IgD-negative memory B cell (primary cell): ENCODE measurements around the gene P3H2. TPM values are rescaled to one million over a fixed set of nuclear protein-coding genes. Genes with fewer than 3 reads are reported as not detected.

Experiments
- H3K27ac Mint-ChIP-seq, 3 donors: one replicate each; pipeline ENCODE4 v1.8.0; 2020 to 2022; ENCODE audit warnings: mild to moderate bottlenecking in 3 of 3, mixed read lengths in 3 of 3, moderate library complexity in 1 of 3
- H3K27me3 Mint-ChIP-seq: one replicate; pipeline ENCODE4 v1.8.0; 2021; ENCODE audit warnings: mixed read lengths
- H3K36me3 Mint-ChIP-seq: one replicate; pipeline ENCODE4 v1.8.0; 2020; ENCODE audit warnings: mild to moderate bottlenecking, mixed read lengths
- H3K4me1 Mint-ChIP-seq, 3 donors: one replicate each; pipeline ENCODE4 v1.8.0; 2020 to 2022; ENCODE audit warnings: mixed read lengths in 3 of 3, mild to moderate bottlenecking in 1 of 3
- H3K4me3 Mint-ChIP-seq, 4 donors: one replicate each; pipeline ENCODE4 v1.8.0; 2020 to 2022; ENCODE audit warnings: mild to moderate bottlenecking in 4 of 4, mixed read lengths in 4 of 4, moderate library complexity in 3 of 4
- H3K9me3 Mint-ChIP-seq, 3 donors: one replicate each; pipeline ENCODE4 v1.8.0; 2020 to 2021; ENCODE audit warnings: mixed read lengths in 3 of 3, mild to moderate bottlenecking in 1 of 3
- polyA plus RNA-seq: library from polyadenylated mRNA; unstranded; fragments of 300-500 nt; fragmentation: Illumina TruSeq; gene quantifications from one replicate; pipeline ENCODE4 v1.2.3, GENCODE V29; 2021

P3H2 gene
- polyA plus RNA-seq, 1 donor from 2014 or later, result not detected

DNA sequence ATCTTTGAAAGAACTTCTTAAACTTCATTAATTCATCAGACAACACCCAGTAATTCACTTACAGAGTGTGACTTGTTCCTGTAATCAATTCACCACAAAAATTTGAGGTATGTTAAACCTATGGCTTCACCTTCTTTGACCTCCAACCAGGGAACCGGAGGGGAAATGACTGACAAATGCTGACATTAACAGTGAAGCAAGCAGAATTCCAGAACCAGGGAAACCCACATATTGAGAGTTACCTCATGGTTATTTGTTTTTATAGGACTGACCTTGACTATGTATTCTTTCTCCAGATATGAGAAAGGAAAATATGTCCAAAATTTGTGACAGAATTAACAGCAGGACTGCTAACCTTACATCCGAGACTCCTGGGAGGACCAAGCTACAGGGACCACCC is 2.7 kb downstream of the P3H2 start:
- peaks cover 35% of the 10 kb centered on the region for H3K27me3 Mint-ChIP-seq
- peaks cover 3 to 8% (median 8%) of the 10 kb centered on the region in 3 donors for H3K4me1 Mint-ChIP-seq
- H3K36me3 Mint-ChIP-seq, result no peaks in the 10 kb centered on the region
- peaks cover 2 to 5% (median 3%) of the 10 kb centered on the region in 3 donors for H3K9me3 Mint-ChIP-seq
- no peak overlapping the region for H3K27ac Mint-ChIP-seq
- no peak overlapping the region for H3K4me3 Mint-ChIP-seq

DNA sequence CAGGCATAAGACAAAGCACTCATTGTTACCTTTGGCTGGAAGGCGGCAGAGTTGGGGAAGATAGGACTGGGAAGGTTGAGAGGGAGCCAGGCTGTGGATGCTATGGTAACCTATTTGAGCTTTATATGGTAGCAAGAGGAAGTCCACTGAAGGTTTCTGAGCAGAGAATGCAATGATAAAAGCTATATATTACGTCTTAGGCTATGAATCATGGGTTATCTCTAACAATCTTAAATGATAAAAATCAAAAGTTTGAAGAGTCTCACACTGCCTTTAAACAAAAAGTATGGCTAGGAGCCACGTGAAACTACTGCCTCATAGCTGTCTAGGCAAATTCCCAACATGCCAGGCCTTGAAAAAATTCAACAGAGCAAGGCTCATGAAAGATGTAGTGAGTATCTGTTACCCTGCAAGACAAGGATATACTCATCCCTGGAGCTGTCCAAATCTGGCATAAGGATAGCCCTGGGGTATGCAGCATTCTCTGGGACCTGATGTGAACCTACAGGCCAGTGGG is 4.1 kb downstream of the P3H2 start:
- Mint-ChIP-seq H3K27ac (no peak overlapping the region), H3K4me1 (peaks cover 3 to 8% (median 8%) of the 10 kb centered on the region in 3 donors), H3K4me3 (no peak overlapping the region), H3K36me3 (no peaks in the 10 kb centered on the region), H3K27me3 (peaks cover 27% of the 10 kb centered on the region), H3K9me3 (peaks cover 2 to 5% (median 3%) of the 10 kb centered on the region in 3 donors)

DNA sequence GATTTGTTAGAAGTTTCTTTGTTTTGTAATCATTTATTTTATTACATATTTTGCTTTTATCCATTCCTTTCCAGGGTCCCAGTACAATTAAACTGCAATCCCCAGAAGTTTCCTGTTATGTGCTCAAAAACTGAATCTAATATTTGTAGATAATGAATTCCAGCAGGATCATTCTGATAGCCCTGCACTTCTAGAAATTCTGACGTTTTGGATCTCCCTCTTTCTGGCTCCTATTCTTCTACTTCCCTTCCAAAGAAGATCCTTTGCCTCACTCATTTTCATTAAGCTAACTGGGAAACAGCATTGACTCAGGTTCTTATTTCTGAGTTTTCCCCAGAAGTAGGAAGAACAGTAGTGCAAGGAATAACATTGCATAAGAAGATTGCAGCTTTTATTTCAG is 9.9 kb downstream of the P3H2 start:
- no peaks in the 10 kb centered on the region for H3K36me3 Mint-ChIP-seq
- no peaks in the 10 kb centered on the region for H3K4me1 Mint-ChIP-seq
- H3K4me3 Mint-ChIP-seq, result no peak overlapping the region
- peaks cover 0 to 3% (median 0%) of the 10 kb centered on the region in 3 donors for H3K9me3 Mint-ChIP-seq
- no peaks in the 10 kb centered on the region for H3K27me3 Mint-ChIP-seq
- no peak overlapping the region for H3K27ac Mint-ChIP-seq

DNA sequence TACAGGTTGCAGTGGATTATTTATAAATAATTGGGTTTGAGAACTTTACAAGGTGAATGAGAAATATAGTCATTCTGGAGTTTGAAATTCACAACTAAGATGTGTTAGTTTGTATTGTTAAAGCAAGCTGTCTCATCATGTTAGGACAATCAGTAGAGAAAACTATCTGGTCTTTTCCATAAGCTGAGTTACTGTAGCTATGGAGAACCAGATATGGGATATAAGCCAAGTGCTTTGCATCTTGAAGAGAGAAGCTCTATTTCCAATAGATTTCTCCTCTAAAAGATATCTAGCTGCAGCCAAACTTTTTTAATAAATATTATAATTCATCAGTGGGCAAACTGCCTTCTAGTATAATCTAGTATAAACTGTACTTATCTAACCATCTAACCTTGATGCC is 11.3 kb downstream of the P3H2 start:
- no peaks in the 10 kb centered on the region for H3K36me3 Mint-ChIP-seq
- H3K27ac Mint-ChIP-seq, result no peak overlapping the region
- peaks cover 0 to 3% (median 0%) of the 10 kb centered on the region in 3 donors for H3K9me3 Mint-ChIP-seq
- no peaks in the 10 kb centered on the region for H3K27me3 Mint-ChIP-seq
- no peaks in the 10 kb centered on the region for H3K4me1 Mint-ChIP-seq
- no peak overlapping the region for H3K4me3 Mint-ChIP-seq

DNA sequence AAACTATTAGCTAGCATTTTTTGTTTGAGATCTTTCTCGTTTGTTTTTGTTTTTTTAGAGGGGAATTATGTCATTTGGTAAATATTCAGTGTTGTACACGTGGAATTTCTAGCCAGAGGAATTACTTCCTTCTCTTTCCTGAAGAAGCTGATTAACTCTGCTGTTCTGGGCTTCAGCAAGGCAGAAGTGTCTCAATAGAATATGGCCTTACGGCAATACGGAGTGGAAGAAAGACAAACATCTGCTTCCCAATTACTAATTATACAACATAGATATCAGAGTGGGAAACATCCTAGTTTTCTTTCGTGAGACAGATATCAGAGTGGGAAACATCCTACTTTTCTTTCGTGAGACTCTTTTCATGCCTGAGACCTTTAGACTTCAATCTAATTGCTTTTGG is 11.9 kb downstream of the P3H2 start:
- Mint-ChIP-seq H3K27ac (no peak overlapping the region), H3K36me3 (no peaks in the 10 kb centered on the region), H3K4me3 (no peak overlapping the region), H3K27me3 (no peaks in the 10 kb centered on the region), H3K4me1 (no peaks in the 10 kb centered on the region), H3K9me3 (peaks cover 0 to 3% (median 0%) of the 10 kb centered on the region in 3 donors)

DNA sequence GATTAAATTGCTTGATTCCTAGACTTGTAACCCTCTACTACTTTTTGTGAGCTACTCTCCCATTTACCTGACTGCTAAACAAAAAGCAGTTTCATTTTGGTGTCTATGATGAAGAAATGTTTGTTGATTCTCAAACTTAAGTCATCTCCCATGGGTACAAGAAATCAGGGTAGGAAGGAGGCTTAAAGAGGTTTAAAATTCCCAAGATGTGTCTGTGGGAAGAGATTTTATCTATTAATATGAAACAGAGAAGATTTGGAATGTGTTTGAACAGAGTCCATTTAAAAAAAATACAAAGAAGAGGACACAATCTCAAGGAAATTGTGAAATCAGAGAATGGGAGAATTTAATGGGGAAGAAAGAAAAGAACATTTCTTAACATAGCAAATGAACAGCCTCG is 14.8 kb downstream of the P3H2 start:
- Mint-ChIP-seq H3K27me3 (no peaks in the 10 kb centered on the region), H3K27ac (no peak overlapping the region), H3K4me1 (peaks cover 0 to 4% (median 3%) of the 10 kb centered on the region in 3 donors), H3K36me3 (no peaks in the 10 kb centered on the region), H3K4me3 (no peak overlapping the region), H3K9me3 (no peaks in the 10 kb centered on the region)

DNA sequence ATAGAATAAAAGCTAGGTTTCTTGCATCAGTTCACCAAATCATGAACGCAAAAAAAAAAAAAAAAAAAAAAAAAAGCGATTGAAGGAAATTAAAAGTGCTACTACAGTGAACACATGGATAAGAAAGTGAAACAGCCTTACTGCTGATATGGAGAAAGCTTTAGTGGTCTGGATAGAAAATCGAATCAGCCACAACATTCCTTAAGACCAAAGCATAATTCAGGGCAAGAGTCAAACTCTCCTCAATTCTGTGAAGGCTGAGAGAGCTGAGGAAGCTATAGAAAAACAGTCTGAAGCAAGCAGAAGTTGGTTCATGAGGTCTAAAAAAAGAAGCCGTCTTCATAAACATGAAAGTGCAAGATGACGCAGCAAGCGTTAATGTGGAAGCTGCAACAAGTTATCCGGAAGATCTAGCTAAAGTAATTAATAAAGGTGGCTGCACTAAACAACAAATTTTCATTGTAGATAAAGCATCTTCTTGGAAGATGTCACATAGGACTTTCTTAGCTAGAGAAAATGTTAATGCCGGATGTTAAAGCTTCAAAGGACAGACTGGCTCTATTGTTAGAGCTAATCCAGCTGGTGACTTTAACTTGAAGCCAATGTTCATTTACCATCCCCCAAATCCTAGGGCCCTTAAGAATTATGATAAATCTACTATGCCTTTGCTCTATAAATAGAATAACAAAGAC is 19.2 kb downstream of the P3H2 start:
- H3K27me3 Mint-ChIP-seq, result no peaks in the 10 kb centered on the region
- H3K4me3 Mint-ChIP-seq, result peak overlapping the region in 1 of 4 donors; percentile 47
- no peaks in the 10 kb centered on the region for H3K36me3 Mint-ChIP-seq
- no peaks in the 10 kb centered on the region for H3K9me3 Mint-ChIP-seq
- H3K4me1 Mint-ChIP-seq, result peaks cover 0 to 4% (median 3%) of the 10 kb centered on the region in 3 donors
- no peak overlapping the region for H3K27ac Mint-ChIP-seq

DNA sequence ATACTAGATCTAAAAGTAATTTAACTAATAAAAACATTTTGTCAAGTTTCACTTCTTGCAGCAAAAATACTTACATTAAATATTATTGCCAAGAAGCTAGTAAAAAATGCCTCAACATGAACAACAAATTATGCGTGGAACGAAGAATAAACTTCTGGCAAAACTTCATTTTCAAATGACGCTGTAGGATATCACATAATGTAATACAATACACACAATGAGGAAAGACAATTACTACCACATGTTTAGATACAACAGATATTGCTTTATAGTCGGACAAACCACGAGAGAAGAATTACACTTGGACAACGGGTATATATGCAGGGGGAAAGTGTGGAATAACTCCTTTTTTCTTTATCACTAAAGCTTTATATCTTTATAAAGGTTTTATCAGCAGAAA is 21.6 kb downstream of the P3H2 start:
- no peak overlapping the region for H3K4me3 Mint-ChIP-seq
- peaks cover 0 to 4% (median 1%) of the 10 kb centered on the region in 3 donors for H3K9me3 Mint-ChIP-seq
- H3K36me3 Mint-ChIP-seq, result no peaks in the 10 kb centered on the region
- peaks cover 0 to 4% (median 3%) of the 10 kb centered on the region in 3 donors for H3K4me1 Mint-ChIP-seq
- no peaks in the 10 kb centered on the region for H3K27me3 Mint-ChIP-seq
- H3K27ac Mint-ChIP-seq, result no peak overlapping the region

DNA sequence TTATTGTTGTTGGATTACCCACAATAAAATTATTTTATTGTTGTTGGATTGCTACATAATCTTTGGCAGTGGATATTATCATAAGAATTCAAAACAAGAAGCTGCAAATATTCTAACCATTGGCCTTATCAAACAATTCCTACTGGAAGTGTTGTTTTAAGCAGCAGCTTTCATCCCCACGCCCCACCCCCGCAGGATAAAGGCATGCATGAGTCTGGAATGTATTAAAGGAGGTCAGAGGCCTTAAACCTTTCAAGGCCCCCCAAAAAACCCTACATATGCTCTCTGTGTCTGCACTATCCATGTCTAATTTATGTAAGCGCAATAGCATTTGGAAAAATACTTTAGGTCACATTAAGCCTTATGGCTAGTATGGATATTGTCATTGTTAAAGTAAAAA is 23.1 kb downstream of the P3H2 start:
- peaks cover 0 to 4% (median 3%) of the 10 kb centered on the region in 3 donors for H3K4me1 Mint-ChIP-seq
- no peaks in the 10 kb centered on the region for H3K36me3 Mint-ChIP-seq
- no peak overlapping the region for H3K27ac Mint-ChIP-seq
- peaks cover 0 to 4% (median 1%) of the 10 kb centered on the region in 3 donors for H3K9me3 Mint-ChIP-seq
- H3K4me3 Mint-ChIP-seq, result no peak overlapping the region
- H3K27me3 Mint-ChIP-seq, result no peaks in the 10 kb centered on the region

DNA sequence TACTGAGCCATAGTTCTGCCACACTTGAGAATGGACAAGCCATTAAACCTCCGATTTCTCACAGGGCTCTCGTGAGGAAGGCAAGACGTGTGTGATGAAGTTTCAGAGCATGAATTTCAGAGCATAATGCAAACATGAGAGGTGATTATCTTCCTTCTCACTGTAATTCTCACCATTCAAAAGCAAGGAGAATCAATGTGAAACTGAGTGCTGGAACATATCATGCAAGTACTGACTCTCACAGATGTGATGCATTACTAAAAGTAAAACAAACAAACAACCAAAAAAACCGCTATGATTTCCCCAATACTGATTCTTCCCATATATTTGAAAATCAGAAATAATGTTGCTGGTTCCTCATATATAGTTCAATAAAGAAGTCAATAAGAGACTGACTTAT is 23.7 kb downstream of the P3H2 start:
- Mint-ChIP-seq H3K36me3 (no peaks in the 10 kb centered on the region), H3K9me3 (peaks cover 0 to 4% (median 1%) of the 10 kb centered on the region in 3 donors), H3K27me3 (no peaks in the 10 kb centered on the region), H3K4me1 (peaks cover 0 to 4% (median 3%) of the 10 kb centered on the region in 3 donors), H3K4me3 (no peak overlapping the region), H3K27ac (no peak overlapping the region)

DNA sequence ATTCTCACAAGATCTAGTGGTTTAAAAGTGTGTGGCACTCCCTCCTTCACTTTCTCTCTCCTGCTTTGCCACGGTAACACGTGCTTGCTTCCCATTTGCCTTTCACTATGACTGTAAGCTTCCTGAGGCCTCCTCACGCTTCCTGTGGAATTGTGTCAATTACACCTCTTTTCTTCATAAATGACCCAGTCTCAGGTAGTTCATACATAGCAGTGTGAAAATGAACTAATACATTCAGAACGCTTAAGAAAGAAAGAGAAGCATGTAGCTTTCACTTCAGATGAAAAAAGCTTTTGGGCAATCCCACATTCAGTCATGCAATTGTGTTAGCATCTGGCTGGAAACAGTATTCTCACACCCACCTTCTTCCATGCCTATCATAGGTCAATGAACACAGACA is 24.4 kb downstream of the P3H2 start:
- no peaks in the 10 kb centered on the region for H3K36me3 Mint-ChIP-seq
- no peaks in the 10 kb centered on the region for H3K27me3 Mint-ChIP-seq
- peaks cover 0 to 3% (median 1%) of the 10 kb centered on the region in 3 donors for H3K4me1 Mint-ChIP-seq

DNA sequence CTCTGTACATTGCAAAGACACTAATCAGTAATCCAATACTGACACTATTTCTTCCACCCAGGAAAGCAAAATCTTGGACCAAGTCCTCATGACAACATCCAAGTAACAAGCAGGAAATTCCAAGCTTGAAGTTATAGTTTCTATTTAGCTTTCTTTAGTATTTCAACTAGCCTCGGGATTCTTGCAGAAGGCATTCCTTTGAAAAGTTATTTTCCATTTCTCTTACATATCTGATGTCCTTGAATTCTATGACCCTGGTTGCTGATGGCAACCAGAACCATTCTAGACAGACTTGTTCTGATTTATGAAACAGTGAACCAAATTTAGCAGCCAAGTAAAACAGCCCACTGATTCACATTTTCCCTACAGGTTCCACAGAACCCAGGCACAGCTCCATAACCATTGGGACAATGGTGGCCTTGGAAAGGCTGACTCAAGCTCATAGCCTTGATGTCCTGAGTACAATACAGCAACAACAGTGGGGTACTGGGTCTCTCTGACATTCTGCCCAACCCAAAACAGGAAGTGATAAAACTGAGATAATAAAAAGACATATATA is 26.5 kb downstream of the P3H2 start:
- peaks cover 0 to 4% (median 3%) of the 10 kb centered on the region in 3 donors for H3K9me3 Mint-ChIP-seq
- H3K36me3 Mint-ChIP-seq, result no peaks in the 10 kb centered on the region
- no peaks in the 10 kb centered on the region for H3K4me1 Mint-ChIP-seq
- H3K27me3 Mint-ChIP-seq, result no peaks in the 10 kb centered on the region
- no peak overlapping the region for H3K27ac Mint-ChIP-seq
- H3K4me3 Mint-ChIP-seq, result no peak overlapping the region

More for the DNA sequence above, 24.4 kb downstream of the P3H2 start:
- Mint-ChIP-seq H3K4me3 (no peak overlapping the region), H3K9me3 (peaks cover 0 to 4% (median 3%) of the 10 kb centered on the region in 3 donors), H3K27ac (no peak overlapping the region)

DNA sequence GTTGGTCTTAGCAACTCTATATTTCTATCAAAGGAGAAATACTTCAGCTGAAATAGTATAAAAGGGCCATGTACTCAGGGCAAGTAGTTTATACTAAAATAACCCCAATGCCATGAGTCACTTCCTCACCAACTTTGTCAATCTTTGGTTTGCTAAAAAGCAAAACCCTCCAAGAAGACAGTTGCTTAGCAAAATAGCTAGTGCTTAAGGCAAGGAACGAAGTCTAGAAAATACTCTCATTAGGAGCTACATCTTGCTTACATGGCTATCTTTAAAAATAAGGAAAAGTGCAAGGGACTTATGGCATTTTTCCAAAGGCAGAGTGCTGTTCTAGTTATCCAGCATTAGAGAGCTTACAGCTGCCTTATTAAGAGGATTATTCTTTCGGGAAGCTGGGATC is 28.4 kb downstream of the P3H2 start:
- Mint-ChIP-seq H3K27ac (no peak overlapping the region), H3K9me3 (peaks cover 0 to 4% (median 3%) of the 10 kb centered on the region in 3 donors), H3K4me3 (no peak overlapping the region), H3K4me1 (no peaks in the 10 kb centered on the region), H3K36me3 (no peaks in the 10 kb centered on the region), H3K27me3 (no peaks in the 10 kb centered on the region)

DNA sequence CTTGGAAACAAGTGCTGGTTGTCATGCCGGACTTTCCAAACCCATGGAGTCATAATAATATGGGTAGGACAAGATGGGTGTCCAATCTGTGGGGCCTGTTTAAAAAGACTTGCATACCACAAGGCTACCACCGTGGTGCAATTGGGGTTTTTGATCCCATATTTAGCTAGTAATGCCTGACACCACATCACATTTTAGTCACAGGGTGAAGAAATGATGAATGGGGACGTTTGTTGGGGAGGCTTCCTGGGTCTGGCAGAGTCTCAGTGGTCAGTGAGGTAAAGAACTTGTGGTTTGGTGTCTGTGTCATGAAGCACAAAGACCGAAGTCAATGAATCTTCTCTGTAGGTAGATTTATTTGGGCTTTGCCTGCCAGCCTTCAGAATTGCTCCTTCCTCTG is 31.0 kb downstream of the P3H2 start:
- H3K4me1 Mint-ChIP-seq, result no peaks in the 10 kb centered on the region
- no peaks in the 10 kb centered on the region for H3K36me3 Mint-ChIP-seq
- H3K9me3 Mint-ChIP-seq, result peaks cover 0 to 2% (median 0%) of the 10 kb centered on the region in 3 donors
- H3K27ac Mint-ChIP-seq, result no peak overlapping the region
- no peak overlapping the region for H3K4me3 Mint-ChIP-seq
- H3K27me3 Mint-ChIP-seq, result peaks cover 1% of the 10 kb centered on the region

DNA sequence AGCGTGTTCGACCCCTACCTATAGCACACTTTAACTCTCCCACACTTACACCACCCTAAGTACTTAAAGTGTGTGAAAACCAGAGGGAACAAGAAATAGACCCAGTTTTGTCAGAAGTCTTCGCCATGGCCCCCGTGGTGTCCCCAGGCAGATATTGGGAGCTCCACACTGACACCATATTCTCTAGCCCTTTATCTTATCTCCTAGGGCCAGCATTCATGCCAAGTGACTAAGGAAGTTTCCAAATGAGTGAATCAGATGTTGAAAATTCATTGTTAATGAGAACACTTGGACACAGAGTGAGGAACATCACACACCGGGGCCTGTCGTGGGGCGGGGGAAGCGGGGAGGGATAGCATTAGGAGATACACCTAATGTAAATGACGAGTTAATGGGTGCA is 31.8 kb downstream of the P3H2 start:
- Mint-ChIP-seq H3K27me3 (peaks cover 1% of the 10 kb centered on the region), H3K4me1 (no peaks in the 10 kb centered on the region), H3K9me3 (peaks cover 0 to 2% (median 0%) of the 10 kb centered on the region in 3 donors), H3K4me3 (no peak overlapping the region), H3K36me3 (no peaks in the 10 kb centered on the region), H3K27ac (no peak overlapping the region)

DNA sequence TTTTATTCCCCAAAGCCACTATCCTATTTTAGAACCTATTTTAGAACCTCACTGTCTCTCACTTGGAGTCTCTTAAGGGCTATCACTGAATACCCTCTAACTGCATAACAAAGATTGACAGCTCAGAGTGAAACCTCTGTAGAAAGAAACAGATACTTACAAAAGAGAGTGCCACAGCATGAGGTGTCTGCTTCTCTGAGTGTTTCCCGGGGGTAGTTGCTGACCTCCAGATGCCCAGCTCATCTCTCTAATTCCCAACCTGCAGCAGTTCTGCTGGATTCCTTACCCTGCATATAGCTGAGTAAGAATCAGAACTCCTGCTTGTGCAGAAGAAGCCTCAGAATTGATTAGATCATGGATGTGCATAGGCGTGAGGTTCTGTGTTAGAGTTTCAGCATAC is 34.5 kb downstream of the P3H2 start:
- H3K4me3 Mint-ChIP-seq, result no peak overlapping the region
- H3K4me1 Mint-ChIP-seq, result no peaks in the 10 kb centered on the region
- H3K36me3 Mint-ChIP-seq, result no peaks in the 10 kb centered on the region
- H3K27me3 Mint-ChIP-seq, result peaks cover 1% of the 10 kb centered on the region
- no peak overlapping the region for H3K27ac Mint-ChIP-seq
- H3K9me3 Mint-ChIP-seq, result no peaks in the 10 kb centered on the region
